SK-N-MC (cell line): ENCODE results near the gene TTC7B.

Source experiments
- DNase-seq: peaks from one replicate; pipeline ENCODE4 v3.0.0-alpha.2; 2011; ENCODE audit warnings: low read depth, low spot score
- H3K27ac ChIP-seq: fragments of 200-600 bp; sonication (generic); 2 replicates; pipeline ENCODE4 v1.5.1; 2016; ENCODE audit warnings: mixed run types
- H3K36me3 ChIP-seq: fragments of 200-600 bp; sonication (generic); 2 replicates; pipeline ENCODE4 v1.6.1; 2017; ENCODE audit warnings: antibody characterized with exemption, low read length, mixed read lengths; ENCODE audit not compliant: insufficient read depth
- H3K4me3 ChIP-seq: fragments of 200-600 bp; sonication (generic); 2 replicates; pipeline ENCODE4 v1.5.1; 2016
- H3K9ac ChIP-seq: fragments of 200-600 bp; sonication (generic); 2 replicates; pipeline ENCODE4 v1.8.0; 2017; ENCODE audit warnings: mixed run types, mixed read lengths; ENCODE audit not compliant: insufficient read length
- H3K9me3 ChIP-seq: fragments of 200-600 bp; sonication (generic); 2 replicates; pipeline ENCODE4 v1.6.1; 2017; ENCODE audit warnings: low read depth, mild to moderate bottlenecking, antibody characterized with exemption, low read length, moderate library complexity, mixed read lengths
- EZH2 ChIP-seq: fragments of 200-600 bp; sonication (generic); IDR thresholded peaks from one replicate; pipeline ENCODE4 v1.6.1; 2017; ENCODE audit warnings: antibody characterized with exemption
- FOXP2 ChIP-seq: optimal IDR thresholded peaks from 2 replicates; pipeline ENCODE3; 2011; ENCODE audit warnings: mild to moderate bottlenecking, moderate library complexity; ENCODE audit not compliant: insufficient read depth; ENCODE audit errors: extremely low read length, control extremely low read depth
- POLR2AphosphoS5 ChIP-seq: IDR thresholded peaks from 2 replicates; pipeline ENCODE4 v1.6.1; 2012; ENCODE audit warnings: mild to moderate bottlenecking, low read depth, low read length, borderline replicate concordance

TTC7B gene

DNA sequence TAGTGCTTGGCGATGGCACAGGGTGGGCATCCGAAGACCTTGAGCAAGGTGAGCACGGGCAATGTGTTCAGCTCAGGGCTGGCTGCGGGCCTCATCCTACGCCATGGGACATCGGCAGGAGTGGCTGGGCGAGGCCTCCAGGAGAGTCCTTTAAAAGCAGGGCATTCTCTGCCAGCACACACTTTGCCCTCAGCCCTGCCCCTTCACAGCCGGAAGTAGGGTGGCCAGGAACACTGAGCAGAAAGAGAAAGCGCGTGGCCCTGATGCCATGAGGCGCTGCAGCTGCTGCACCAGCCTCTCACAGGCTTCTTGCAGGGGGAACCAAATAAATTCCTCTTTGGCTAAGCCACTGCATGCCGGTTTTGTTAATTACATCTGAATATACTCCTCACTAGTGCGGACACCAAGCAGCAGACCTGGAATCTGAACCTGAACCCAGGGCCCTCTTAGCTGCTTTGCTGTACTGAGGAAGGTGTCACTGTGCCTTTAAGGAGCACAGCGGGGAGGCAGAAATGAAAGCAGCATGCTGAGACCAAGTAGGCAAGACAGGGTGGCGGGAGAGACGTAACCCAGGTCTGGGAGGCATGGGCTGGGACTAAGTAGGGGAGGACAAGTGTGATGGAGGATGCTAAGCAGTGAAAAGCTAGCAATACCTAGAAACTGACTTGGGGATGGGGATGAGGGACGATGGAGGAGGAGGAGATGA, 155.2 kb downstream of the TTC7B start:
- Histone ChIP-seq H3K36me3 (no peaks in the 10 kb centered on the region), H3K9ac (no peak overlapping the region), H3K27ac (no peak overlapping the region), H3K9me3 (no peaks in the 10 kb centered on the region), H3K4me3 (no peak overlapping the region)
- TF ChIP-seq EZH2: no peak
- no peak for TF ChIP-seq POLR2AphosphoS5
- no peak for TF ChIP-seq FOXP2
- DNase-seq: no peak

DNA sequence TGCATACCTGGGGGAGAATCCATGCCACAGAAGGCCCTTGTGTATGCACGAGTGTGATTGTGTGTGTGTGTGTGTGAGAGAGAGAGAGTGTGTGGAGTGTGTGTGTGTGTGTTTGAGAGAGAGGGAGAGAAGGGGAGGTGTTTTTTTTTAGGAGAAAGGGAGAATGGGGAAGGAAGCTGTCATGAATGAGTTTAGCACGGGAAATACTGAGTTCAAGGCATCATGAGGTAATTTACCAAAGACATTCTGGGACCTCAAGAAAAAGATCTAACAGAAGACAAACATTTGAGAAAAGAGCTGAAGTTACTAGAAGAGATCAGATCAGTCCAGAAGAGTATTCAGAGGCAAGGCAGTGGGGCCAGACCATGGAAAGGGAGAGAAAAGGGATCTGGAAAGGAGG, 157.1 kb downstream of the TTC7B start:
- H3K27ac ChIP-seq: no peak overlapping the region
- no peak for DNase-seq

DNA sequence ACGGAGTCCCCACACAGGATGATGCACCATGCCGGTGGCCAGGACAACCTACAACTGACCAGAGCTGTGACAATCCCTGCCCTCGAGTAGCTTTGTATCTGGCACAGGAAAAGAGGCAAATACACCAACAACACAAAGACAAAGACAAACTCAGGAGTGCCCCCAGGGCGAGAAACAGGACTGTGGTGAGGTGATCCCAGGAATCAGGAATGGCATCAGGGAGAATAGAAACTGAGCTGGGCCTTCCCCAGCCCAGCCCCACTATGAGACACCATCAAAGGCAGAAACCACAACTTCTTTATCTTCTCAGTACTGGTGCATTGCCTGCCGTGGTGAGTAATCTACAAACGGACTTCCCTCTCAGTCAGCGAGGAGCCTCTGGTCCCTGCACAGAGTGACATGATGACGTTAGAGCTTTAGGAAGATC, 157.7 kb downstream of the TTC7B start:
- no peak overlapping the region for H3K4me3 ChIP-seq
- no peak for DNase-seq
- no peaks in the 10 kb centered on the region for H3K9me3 ChIP-seq
- TF ChIP-seq FOXP2 (no peak), POLR2AphosphoS5 (no peak), EZH2 (no peak)
- H3K9ac ChIP-seq: no peak overlapping the region
- no peaks in the 10 kb centered on the region for H3K36me3 ChIP-seq
- H3K27ac ChIP-seq: no peak overlapping the region

More for the DNA sequence above, 157.1 kb downstream of the TTC7B start:
- TF ChIP-seq POLR2AphosphoS5 (no peak), FOXP2 (no peak), EZH2 (no peak)
- no peak overlapping the region for H3K4me3 ChIP-seq
- H3K9ac ChIP-seq: no peak overlapping the region
- H3K9me3 ChIP-seq: no peaks in the 10 kb centered on the region
- H3K36me3 ChIP-seq: no peaks in the 10 kb centered on the region

DNA sequence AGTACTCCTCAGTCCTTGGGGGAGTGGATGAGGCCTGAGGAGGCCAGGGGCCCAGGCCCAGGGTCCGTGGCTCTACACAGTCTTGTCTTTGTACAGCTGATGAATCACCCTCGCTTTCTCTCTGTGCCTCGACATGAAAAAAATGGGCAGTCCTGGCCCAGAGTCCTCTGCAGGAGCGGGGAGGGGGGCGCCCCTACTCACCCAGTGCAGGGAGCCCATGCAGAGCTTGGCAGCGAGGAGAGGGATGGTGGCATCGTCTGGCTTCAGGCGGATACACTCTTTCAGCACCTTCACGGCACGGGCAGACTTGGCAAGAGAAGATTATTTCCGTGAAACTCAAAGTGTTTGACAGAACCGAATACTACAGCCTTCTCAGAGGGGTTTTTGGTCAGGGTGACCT, 159.3 kb downstream of the TTC7B start:
- no peak overlapping the region for H3K4me3 ChIP-seq
- TF ChIP-seq POLR2AphosphoS5: no peak
- TF ChIP-seq EZH2: no peak
- no peak for TF ChIP-seq FOXP2
- no peaks in the 10 kb centered on the region for H3K9me3 ChIP-seq
- no peak overlapping the region for H3K9ac ChIP-seq
- H3K27ac ChIP-seq: no peak overlapping the region
- DNase-seq: no peak
- no peaks in the 10 kb centered on the region for H3K36me3 ChIP-seq

DNA sequence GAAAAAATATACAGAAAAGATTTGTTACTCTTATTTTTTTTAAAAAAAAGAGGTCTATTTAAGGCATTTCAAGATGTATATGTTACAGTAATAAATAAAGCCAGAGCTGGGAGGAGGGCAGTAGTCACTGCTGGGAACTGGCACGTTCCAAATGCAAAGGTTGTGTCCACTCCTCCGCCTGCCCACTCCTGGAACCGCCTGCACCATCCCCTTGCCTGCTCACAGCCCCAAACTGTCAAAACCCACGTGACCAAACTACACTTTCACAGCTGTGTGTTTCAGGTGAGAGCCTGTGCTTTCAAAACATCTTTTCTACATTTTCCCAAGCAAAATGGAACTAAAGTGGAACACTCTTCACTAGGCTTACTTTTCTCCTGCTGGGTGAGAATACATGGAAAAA, 160.4 kb downstream of the TTC7B start:
- DNase-seq: no peak
- no peak overlapping the region for H3K27ac ChIP-seq
- no peak overlapping the region for H3K4me3 ChIP-seq
- H3K9me3 ChIP-seq: no peaks in the 10 kb centered on the region
- H3K9ac ChIP-seq: no peak overlapping the region
- TF ChIP-seq EZH2 (no peak), POLR2AphosphoS5 (no peak), FOXP2 (no peak)
- no peaks in the 10 kb centered on the region for H3K36me3 ChIP-seq

DNA sequence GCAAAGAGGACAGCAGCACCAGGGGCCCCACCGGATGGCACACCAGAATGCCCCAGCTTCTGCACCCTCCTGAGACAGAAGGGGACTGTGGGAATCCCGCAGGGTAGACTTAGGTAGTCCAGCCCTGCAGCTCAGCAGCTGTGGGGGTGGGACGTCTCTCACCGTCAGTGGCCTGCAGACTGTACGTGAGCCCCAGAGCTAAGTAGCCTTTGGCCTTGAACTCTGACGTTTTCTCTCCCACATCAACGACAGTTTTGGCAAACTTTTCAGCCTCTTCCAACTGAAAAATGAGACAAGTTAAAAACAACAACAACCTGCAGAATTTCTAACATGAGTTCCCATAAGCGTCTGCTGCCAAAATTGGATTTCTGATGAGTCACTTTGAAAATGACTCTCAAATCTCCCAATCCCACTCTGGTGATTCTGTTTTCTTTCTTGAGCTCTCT, 161.4 kb downstream of the TTC7B start:
- TF ChIP-seq POLR2AphosphoS5: no peak
- no peak for TF ChIP-seq EZH2
- no peak for TF ChIP-seq FOXP2
- H3K9me3 ChIP-seq: no peaks in the 10 kb centered on the region
- no peaks in the 10 kb centered on the region for H3K36me3 ChIP-seq
- no peak overlapping the region for H3K4me3 ChIP-seq
- DNase-seq: no peak
- no peak overlapping the region for H3K27ac ChIP-seq
- H3K9ac ChIP-seq: no peak overlapping the region

DNA sequence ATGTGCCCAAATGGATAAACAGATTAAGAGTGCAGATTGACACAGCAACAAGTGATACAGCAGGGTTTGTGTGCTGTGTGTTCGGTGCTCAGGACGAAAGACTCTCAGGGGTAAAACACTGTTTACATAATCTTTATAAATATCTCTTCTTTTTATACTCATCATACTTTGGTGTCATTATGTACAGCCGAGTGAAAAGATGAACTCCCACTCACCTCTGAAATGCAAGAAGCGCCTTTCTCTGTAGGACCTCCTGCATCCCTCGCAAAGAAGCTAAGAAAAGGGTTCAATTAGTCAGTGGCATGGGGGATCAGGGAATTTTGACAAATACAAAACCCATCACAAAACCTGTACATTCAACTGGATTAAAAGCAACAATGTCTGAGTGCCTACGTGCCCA, 163.6 kb downstream of the TTC7B start:
- Histone ChIP-seq H3K36me3 (no peaks in the 10 kb centered on the region), H3K9me3 (no peaks in the 10 kb centered on the region), H3K27ac (no peak overlapping the region), H3K9ac (no peak overlapping the region), H3K4me3 (no peak overlapping the region)
- TF ChIP-seq EZH2 (no peak), POLR2AphosphoS5 (no peak), FOXP2 (no peak)
- no peak for DNase-seq

DNA sequence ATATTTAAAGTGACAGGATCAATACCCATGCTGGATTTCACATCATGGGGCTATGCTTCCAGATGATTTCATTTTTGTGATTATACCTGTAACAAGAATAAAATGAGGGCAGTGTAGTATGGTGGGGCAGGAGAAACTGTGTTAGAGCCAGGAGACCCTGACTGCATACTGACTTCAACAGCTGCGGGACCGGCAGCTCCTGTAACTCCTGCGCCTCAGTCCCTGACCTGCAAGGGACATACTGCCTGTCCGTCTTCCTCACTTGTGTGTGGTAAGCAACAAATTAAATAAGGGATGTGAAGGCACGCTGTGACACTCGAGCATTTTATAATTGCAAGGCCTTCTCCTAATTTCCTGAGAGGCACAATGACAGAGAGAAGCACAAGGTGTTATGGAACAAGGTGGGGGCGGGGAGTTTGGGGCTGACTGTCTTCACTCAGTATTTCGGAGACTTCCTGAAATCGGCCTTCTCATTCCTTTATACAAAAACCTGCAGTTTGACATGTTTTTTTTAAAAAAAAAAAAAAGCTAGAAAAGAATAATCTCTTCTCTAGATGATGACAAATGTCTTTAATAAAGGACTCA, 164.2 kb downstream of the TTC7B start:
- H3K36me3 ChIP-seq: no peaks in the 10 kb centered on the region
- H3K9me3 ChIP-seq: no peaks in the 10 kb centered on the region
- no peak for TF ChIP-seq EZH2
- no peak for TF ChIP-seq FOXP2
- TF ChIP-seq POLR2AphosphoS5: no peak
- no peak for DNase-seq
- H3K27ac ChIP-seq: no peak overlapping the region
- H3K9ac ChIP-seq: no peak overlapping the region
- no peak overlapping the region for H3K4me3 ChIP-seq

DNA sequence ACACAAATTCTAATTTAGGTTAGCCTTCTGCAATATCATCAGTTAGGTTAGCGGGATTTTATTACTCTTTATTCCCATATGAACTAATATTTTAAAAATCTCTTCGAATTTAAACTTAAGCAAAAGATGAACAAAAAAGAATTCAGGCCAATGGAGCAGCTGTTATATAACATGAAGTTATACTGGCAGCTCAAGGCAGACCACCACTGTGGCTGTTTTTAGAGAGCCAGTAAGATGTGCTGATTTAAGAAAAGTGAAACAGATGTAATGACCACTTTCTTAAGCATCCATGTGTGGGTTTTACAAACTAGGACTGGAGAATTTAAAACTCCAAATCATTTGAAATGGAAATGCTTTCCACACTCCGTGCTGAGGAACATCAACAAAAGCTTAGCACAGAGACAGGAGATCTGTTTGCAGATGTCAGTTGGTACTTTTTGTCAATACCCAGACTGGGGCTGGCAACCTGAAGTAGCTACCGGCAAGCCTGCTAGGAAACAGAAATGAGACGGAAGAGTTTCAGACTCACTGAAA, 164.9 kb downstream of the TTC7B start:
- TF ChIP-seq EZH2: no peak
- no peak for TF ChIP-seq POLR2AphosphoS5
- TF ChIP-seq FOXP2: no peak
- no peak for DNase-seq
- H3K9ac ChIP-seq: no peak overlapping the region
- H3K27ac ChIP-seq: no peak overlapping the region
- H3K36me3 ChIP-seq: no peaks in the 10 kb centered on the region
- H3K9me3 ChIP-seq: no peaks in the 10 kb centered on the region
- no peak overlapping the region for H3K4me3 ChIP-seq
